Lower leg skin (tissue), 3 donors: ENCODE measurements around the gene ARHGAP12.

Source experiments
- CTCF ChIP-seq, 3 donors: fragments of 450-650 bp; IDR thresholded peaks; one replicate each; pipeline ENCODE4 v1.5.1; 2016; ENCODE audit warnings: antibody characterized with exemption in 3 of 3, mild to moderate bottlenecking in 3 of 3, moderate library complexity in 2 of 3
- POLR2A ChIP-seq, 2 donors: fragments of 450-650 bp; IDR thresholded peaks; one replicate each; pipeline ENCODE4 v1.6.1; 2016 to 2017; ENCODE audit warnings: antibody characterized with exemption in 2 of 2, mild to moderate bottlenecking in 1 of 2, moderate library complexity in 1 of 2

GRCh38 chr10:31921031-31921430 is 7.6 kb downstream of the ARHGAP12 start:
- TF ChIP-seq POLR2A (IDR thresholded peaks at IDR 0.05) (no peak), CTCF (IDR thresholded peaks at IDR 0.05) (no peak)
